NCI-H2029 treated with DMSO at 0.1 percent for 48 hours (cell line): ENCODE results near the gene SGCD.

Experiments
- DNase-seq: peaks from one replicate; lab custom pipeline; 2025; lab: John Stamatoyannopoulos, UW

Gene SGCD

GRCh38 chr5:156778139-156778706 is 451.3 kb downstream of the SGCD start:
- DNase-seq, result no peak

DNA sequence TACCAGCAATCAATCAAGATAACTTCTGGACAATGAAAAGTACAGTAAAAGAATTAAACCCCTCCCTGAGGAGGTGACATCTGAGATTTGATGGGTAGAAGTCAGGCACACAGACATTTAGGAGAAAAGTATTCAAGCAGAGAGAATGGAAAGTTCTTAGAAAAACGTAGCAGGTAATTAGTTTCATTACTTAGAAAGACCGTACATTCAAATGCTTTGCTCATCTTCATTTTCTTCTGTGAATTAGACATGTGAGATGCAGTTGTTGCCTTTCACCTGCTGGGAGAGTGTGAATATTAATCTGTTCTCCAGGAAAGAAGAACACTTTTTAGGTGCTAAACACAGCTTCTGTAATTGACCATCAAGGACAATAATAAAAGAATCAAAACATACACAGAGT is 451.8 kb downstream of the SGCD start:
- no peak for DNase-seq

DNA sequence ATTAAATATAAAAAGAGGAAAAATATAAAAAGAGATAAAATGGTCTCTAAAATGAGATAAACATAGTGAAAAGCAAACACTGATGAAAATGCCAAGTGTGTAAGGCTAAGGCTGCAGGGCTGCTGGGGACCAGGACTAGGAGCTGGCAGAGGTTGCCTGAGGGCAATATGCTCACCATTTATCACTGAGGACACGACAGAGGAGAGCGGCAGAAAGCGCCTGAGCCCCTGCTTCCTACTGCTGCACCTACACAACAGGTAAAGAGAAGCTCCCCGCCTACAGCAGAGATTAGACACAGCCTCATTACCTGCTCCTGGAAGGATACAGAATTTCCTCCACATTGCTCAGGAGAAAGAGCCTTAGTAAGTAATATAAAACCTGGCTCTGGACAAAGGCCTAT is 452.5 kb downstream of the SGCD start:
- DNase-seq, result no peak

DNA sequence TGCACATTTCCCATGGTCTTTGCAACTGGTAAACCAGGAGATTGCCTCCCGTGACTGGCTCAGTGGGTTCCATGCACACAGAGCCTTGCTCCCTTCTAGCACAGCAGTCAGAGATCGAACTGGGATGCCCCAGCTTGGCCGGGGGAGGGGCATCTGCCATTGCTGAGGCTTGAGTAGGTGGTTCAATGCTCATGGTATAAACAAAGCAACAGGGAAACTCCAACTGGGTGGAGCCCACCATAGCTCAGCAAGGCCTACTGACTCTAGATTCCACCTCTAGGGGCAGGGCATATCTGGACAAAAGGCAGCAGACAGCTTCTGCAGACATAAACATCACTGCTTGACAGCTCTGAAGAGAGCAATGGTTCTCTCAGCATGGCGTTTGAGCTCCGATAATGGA is 456.1 kb downstream of the SGCD start:
- no peak for DNase-seq

GRCh38 chr5:156794687-156795086 is 467.7 kb downstream of the SGCD start:
- no peak for DNase-seq

GRCh38 chr5:156798201-156798600 is 471.2 kb downstream of the SGCD start:
- DNase-seq, result no peak

DNA sequence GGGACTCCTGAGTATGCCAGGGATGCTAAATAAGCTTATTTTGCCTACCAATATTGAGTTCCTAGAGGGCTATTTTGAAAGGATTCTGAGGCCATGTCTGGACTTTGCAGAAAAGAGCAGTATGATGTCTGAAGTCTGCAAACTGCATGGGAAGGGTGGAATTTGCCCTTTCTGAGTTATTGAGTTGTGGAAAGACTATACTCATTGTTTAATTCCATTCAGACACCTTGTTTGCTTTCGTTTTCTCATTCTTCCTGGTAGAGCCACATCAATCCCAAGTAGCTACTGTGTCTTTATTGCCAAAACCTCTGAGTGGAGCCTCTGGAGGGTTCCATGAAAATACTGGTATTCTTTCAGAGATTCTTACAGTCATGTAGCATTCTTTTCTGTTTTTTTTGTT is 472.2 kb downstream of the SGCD start:
- no peak for DNase-seq

DNA sequence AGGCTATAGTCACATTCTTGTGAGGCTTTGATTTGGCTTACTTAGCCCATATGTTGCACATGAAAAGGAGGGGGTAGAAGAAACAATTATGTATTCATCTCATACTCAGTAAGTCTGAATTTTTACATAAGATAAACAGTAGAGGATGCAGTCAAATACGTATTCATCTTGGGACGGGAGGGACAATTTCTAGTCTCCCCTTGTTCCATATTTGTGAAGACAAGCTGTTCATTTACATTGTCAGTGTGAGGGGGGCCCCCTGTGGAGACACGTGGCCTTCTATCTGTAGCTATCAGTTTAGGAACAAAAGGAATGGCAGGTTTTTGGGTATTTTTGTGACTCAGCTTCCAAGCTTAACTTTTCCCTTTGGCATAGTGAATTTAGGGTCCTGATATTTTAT is 474.0 kb downstream of the SGCD start:
- no peak for DNase-seq

DNA sequence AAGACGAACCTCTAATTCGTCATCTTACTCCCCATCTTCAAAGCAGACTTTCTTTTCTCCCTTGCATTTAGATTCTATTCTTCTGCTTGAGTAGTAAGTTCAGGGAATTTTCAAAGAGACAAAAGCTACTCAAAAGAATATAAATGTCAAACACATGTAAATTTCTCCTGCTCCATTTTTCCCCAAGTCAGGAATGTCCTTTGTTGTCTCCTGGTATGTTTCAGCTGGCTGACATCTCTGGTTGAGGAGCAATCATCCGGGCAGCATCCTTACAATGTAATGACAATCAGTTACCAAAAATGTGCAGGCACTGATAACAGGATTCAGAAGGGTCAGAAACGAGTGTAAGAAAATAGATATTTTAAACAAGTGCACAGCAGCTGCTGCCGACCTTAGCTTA is 475.5 kb downstream of the SGCD start:
- no peak for DNase-seq

DNA sequence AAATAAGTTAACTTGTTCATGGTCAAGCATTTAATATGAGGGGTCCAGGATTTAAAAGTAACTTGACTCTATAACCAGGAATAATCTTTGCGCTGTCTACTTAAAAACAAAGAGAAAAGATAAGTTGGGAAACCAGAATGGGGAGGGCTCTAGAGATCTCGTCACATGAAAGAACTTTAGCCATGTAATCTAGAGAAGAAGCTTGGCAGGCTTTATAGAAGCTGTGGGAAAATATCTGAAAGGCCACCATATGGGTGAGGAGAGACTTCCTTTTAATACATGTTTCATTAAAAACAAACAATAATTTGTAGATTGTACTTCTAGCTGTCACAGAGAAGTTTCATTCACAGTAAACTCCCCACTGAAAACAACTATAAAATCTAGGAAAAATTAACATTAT is 476.4 kb downstream of the SGCD start:
- DNase-seq, result no peak

- no peak for DNase-seq
Observed at GRCh38 chr5:156812959-156813358, 486.0 kb downstream of the SGCD start.

GRCh38 chr5:156815988-156816599 is 489.1 kb downstream of the SGCD start:
- DNase-seq, result peak; percentile 10
